C4-2B (cell line): ENCODE data around the gene ZCCHC2.

ENCODE experiments used
- ZFX ChIP-seq: fragments of 450-650 bp; IDR thresholded peaks from 2 replicates; pipeline ENCODE4 v1.6.1; 2017
- TF ChIP-seq, protein P1 (sequence below): fragments of 450-650 bp; conservative IDR thresholded peaks from 2 replicates; pipeline ENCODE4 v1.5.1; 2017; ENCODE audit warnings: mild to moderate bottlenecking

DNA sequence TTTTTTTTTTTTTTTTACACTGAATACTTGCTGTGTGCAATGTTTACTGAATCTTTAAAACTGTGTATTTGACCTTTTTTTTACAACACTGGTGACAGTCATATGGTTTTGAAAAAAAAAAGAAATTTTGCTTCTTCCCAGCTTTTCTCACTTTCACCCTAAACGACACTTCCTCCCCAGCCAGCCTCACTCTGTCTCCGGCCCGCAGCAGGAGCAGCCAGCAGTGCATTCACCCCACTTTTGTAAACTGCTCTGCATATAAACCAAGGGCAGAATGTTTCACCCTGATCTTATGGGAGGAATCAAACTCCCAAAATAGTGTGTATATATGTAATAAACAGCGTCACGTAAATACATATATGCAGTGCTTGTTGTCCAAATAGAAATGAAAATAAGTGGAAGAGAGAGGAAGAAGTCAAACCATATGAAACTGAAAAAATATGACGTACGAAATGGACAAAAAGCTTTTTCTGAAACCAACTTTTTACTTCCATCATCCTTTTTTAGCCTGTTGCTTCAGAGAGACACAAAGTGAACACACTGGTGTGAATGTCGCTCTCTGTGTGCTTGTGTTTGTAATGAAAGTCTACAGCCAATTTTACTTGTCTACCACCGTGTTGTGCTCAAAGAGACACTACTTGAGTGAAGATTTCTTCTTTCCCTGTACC, 54.2 kb downstream of the ZCCHC2 start:
- TF ChIP-seq, protein P1, sequence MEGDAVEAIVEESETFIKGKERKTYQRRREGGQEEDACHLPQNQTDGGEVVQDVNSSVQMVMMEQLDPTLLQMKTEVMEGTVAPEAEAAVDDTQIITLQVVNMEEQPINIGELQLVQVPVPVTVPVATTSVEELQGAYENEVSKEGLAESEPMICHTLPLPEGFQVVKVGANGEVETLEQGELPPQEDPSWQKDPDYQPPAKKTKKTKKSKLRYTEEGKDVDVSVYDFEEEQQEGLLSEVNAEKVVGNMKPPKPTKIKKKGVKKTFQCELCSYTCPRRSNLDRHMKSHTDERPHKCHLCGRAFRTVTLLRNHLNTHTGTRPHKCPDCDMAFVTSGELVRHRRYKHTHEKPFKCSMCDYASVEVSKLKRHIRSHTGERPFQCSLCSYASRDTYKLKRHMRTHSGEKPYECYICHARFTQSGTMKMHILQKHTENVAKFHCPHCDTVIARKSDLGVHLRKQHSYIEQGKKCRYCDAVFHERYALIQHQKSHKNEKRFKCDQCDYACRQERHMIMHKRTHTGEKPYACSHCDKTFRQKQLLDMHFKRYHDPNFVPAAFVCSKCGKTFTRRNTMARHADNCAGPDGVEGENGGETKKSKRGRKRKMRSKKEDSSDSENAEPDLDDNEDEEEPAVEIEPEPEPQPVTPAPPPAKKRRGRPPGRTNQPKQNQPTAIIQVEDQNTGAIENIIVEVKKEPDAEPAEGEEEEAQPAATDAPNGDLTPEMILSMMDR, result no peak
- no peak for TF ChIP-seq ZFX
